ENCODE results near the gene SLC24A3.

SLC24A3 gene

GRCh38 chr20:19274001-19274400, 61.6 kb downstream of the SLC24A3 start:
- no peak for DNase-seq

DNA sequence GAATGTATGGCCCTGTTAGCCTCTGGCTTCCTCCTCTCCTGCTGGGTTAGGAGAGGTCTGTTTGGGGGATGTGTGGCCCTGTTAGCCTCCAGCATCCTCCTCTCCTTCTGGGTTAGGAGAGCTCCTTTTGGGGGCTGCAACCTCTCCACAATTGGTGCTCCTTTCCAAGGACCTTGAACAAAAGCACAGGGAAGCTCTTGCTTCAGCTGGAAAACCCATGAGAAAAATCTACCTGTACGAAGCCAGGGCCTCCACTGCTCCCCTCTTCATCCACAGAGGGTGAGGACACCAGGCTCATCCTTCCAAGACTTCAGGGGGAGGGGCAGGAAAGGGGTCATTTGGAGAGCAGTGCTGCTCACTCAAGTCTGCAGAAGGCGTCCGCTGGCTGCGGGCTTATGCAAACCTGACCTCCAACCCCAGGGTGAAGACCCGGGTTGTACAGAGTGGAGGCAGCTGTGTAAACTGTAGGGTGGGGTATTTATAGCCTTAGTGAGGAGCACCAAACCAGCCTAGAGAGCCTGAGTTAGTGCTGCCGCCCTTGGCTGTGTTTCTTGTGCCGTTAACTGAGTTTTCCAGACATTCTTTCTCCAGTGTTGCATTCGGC, 62.1 kb downstream of the SLC24A3 start:
- no peak for DNase-seq

DNA sequence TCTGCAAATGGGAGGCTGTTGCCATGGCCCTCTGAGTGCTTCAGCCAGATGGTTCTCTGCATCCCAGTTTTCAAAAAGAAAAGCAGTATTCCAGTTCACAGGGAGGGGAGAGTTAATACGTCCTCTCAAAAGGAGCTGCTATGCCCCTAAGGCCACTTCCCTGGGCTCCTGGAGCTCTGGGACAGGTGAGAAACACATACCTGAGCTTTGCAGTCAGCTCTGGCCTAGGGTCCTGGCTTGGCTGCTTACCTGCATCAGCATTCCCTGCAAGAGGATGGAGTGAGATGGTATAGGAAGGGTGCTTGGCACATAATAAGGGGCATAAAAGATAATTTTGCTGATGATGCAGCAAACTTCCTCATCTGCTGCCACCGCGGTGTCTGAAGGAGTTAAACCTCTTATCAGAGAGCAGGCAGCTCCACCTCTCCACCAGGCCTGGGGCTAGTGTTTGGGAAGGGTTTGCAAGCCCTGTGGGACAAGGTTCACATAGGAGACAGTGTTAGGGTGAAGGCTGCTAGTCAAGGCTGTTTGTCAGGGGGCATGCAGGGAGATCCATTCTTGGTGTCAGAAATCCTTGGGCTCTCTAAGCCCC, 62.7 kb downstream of the SLC24A3 start:
- no peak for DNase-seq

DNA sequence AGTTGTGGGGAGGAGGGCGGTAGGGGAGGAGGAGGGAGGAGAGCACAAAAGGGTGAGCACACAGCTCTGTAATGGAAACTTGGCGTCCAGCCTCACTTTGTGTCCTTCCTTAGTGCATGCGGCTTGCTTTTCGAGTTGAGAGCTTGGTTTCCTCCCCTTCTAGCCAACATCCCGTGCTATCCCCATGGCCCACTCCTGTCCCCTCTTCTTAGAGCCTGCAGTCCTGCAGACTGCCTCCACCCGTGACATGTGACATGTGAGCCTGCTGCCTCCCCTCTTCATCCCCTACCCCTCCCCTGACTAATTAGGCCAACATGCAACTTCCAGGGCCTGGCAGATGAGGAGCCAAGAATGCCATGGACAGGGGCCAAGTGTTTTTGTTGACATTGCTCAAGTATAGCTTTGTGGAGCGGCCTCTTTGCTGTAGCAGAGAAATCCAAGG, 63.2 kb downstream of the SLC24A3 start:
- no peak for DNase-seq

- no peak for DNase-seq
These were observed 64.9 kb downstream of the SLC24A3 start for GRCh38 chr20:19277381-19277780.

GRCh38 chr20:19283490-19284025, 71.1 kb downstream of the SLC24A3 start:
- no peak for DNase-seq

DNA sequence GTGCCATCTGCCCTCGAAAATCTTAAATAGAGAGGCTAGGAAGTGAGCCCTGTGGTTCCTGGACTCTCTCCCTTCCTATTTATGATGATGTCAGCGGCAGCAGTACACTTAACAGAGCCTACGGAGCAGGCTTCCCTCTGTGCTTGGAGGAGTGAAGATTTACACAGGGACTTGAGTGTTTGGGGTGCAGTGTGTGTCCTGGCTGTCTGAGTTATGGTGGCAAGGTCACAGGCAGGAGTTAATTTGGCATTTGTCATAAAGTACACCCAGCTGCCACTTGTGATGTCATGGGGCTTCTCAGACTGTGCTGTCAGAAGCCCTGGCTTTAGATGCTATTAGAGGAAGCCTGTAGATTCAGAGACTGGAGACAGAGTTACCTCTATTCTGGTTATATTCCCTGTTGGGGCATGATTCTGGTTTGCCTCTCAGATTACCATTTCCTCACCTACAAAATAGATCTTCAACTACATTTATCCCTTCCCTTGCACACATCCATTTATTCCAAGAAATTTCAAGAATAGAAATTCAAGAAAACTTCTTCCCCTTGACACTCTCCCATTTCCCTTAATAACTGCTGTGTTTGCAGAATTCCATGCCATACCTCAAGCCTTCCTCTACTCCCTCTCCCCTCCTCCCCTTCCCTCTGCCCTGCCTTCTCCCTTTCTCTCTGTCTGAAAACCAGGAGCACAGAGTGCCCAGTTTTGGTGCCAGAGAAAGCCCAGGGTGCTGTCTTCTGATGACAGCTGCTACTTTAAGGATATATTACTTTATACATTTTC, 72.1 kb downstream of the SLC24A3 start:
- no peak for DNase-seq

DNA sequence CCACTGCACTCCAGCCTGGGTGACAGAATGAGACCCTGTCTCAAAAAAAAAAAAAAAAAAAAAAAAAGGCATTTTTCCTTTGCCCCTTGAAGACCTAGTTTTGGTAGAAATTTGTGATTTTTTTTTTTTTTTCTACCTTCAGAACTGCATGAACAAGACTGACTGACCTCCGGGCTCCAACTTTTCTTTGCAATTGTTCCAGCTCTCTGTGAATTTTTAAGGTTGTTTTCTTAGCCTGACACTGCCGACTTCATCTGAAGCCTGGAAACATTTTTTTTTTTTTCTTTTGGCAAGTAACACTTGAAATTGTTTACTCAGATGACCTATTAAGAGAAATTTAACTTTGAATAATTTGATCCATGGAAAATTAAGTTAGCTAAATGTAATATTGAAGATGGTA, 73.0 kb downstream of the SLC24A3 start:
- DNase-seq: no peak

GRCh38 chr20:19288061-19288460, 75.6 kb downstream of the SLC24A3 start:
- no peak for DNase-seq

- DNase-seq: no peak
These were observed 76.2 kb downstream of the SLC24A3 start for GRCh38 chr20:19288636-19289035.

DNA sequence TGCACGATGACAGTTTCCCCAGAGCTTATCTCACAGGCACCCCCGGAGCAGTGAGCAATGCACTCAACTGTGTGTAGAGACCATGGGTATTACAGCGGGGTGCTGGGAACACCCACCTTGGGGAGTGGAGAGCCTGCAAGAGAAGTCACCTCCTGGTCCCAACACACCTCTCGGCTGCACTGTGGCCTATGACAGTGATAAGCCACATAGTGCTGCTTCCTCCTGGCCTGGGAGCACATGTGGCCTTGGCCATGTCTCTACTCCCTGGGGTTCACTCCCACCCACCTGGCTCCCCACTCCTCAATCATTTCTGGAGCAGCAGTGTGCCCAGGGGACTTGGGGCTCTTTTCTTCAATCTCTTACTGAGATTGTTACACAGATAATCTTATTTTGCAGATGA, 77.0 kb downstream of the SLC24A3 start:
- DNase-seq: no peak

GRCh38 chr20:19291024-19291817, 78.8 kb downstream of the SLC24A3 start:
- no peak for DNase-seq

GRCh38 chr20:19291818-19292132, 79.3 kb downstream of the SLC24A3 start:
- no peak for DNase-seq

DNA sequence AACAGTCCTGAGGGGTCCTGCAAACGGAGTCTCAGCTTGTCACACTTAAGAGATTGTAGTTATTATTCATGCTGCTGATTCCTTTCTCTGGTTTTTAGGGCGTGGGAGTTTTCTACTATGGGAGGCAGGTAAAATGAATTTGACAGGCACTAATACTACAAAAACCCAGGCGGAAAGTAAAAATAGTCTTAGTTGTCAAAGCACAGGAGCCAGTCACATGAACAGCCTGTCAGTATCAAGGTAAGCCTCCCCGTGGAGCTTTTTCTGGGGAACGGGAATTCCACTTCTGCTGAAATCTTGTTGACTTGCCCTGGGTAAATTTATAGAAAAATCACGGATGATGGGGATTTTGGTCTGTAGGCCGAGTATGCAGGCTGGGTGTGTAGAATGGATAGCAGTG, 79.8 kb downstream of the SLC24A3 start:
- no peak for DNase-seq

GRCh38 chr20:19295076-19295475, 82.6 kb downstream of the SLC24A3 start:
- DNase-seq: no peak

- no peak for DNase-seq
These were observed 86.2 kb downstream of the SLC24A3 start for GRCh38 chr20:19298652-19299051.

GRCh38 chr20:19300395-19300794, 88.0 kb downstream of the SLC24A3 start:
- no peak for DNase-seq

- DNase-seq: no peak
These were observed 88.7 kb downstream of the SLC24A3 start for GRCh38 chr20:19301142-19301541.

DNA sequence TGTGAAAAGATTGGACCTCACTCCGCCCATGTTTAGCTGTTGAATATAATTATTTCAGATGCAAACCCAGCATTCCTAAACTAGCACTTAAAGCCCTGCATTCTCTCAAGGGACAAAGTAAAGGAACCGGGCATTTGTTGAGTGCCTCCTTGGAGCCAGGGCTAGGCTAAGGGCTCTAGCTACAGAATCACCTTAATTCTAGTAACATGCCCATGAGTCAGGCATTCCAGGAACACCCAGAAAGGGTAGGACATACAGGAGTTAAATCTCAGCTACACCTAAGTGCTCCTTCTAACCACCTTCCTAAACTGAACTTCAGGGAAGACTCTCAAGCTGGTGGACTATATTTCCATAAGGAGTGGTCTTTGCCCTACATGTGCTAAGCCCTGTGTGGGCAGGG, 89.4 kb downstream of the SLC24A3 start:
- no peak for DNase-seq

DNA sequence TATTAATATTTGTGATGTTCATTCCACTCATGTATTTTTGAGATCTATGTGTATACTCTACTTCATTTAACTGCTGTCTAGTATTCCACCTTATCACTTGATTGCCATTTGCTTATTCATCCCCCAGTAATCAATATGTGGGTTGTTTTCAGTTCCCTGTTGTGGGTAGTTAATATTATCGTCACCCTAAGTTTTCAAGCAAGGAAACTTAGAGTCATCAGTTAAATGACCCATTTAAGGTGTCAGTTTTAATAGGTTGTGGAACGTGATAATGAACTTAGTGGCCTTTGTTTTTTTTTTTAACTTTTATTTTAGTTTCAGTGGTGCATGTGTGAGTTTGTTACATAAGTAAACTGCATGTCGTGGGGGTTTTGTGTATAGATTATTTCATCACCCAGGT, 90.3 kb downstream of the SLC24A3 start:
- DNase-seq: no peak

- no peak for DNase-seq
These were observed 91.9 kb downstream of the SLC24A3 start for GRCh38 chr20:19304389-19304788.

DNA sequence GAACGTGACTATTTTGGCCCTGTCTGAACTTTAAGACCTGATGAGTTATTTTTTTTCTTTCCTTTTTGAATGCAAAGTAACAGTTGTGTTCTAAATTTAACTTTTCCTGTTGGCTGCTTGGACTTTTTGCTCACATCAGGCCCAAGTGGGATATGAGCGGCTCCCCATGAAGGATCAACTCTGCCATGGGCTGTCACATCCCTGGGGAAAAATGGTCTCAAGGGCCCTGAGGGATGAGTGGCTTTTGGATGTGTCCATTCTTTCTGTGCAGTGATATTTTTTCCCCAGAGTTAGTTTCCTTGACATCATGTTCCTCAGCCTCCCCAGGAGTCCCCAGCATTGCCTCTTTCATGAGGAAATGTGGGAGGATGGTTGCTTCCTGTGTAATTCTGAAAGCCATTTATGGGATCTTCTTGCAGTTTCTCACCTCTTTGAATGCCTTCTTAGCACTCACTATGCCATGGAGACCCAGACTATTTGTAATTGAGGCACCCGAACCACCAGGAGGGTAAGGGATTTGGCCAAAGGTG, 92.5 kb downstream of the SLC24A3 start:
- DNase-seq: no peak

GRCh38 chr20:19308146-19308545, 95.7 kb downstream of the SLC24A3 start:
- no peak for DNase-seq
